Ovary (tissue), 9 donors: ENCODE data around the gene CEP126. TPM values are rescaled to one million over a fixed set of nuclear protein-coding genes. Genes with fewer than 3 reads are reported as not detected.
"Not testable (repeated sequence)": the region's sequence is repeated elsewhere in the genome, so short reads cannot be mapped to it uniquely, and the experiment has no call there.

ENCODE experiments used
- DNase-seq, 5 donors: peaks; one replicate each; pipeline ENCODE4 v3.0.0-alpha.2; 2019 to 2020
- H3K27ac ChIP-seq, 2 donors: fragments of 200-600 bp; one replicate each; pipeline versions ENCODE4 v1.5.1 to v1.8.0; 2019 to 2022
- H3K27me3 ChIP-seq: fragments of 200-600 bp; one replicate; pipeline ENCODE4 v1.8.0; 2022
- H3K36me3 ChIP-seq: fragments of 200-600 bp; sonication (generic); one replicate; pipeline ENCODE4 v1.5.1; 2019
- H3K4me1 ChIP-seq: one replicate; pipeline ENCODE4 v1.8.1; 2013; ENCODE audit warnings: mild to moderate bottlenecking, moderate library complexity; ENCODE audit not compliant: insufficient read depth
- H3K4me3 ChIP-seq: fragments of 200-600 bp; sonication (generic); one replicate; pipeline ENCODE4 v1.5.1; 2017
- H3K9me3 ChIP-seq, 2 donors: fragments of 200-600 bp in 1 of 2; sonication (generic) in 1 of 2; one replicate each; pipeline versions ENCODE4 v1.5.1 to v1.8.1; 2013 to 2019; ENCODE audit warnings: mild to moderate bottlenecking in 1 of 2, moderate library complexity in 1 of 2
- CTCF ChIP-seq, 3 donors: fragments of 450-650 bp in 2 of 3; fragments of 200-600 bp in 1 of 3; IDR thresholded peaks; one replicate each; pipeline versions ENCODE4 v1.5.1 to v1.8.0; 2016 to 2022; ENCODE audit warnings: antibody characterized with exemption in 3 of 3, mild to moderate bottlenecking in 1 of 3
- EP300 ChIP-seq: sonication (generic); formaldehyde crosslinking; IDR thresholded peaks from one replicate; pipeline ENCODE4 v1.6.1; 2017; ENCODE audit warnings: antibody characterized with exemption
- POLR2A ChIP-seq: fragments of 450-650 bp; IDR thresholded peaks from one replicate; pipeline ENCODE4 v1.6.1; 2017; ENCODE audit warnings: antibody characterized with exemption, mild to moderate bottlenecking, moderate library complexity
- WGBS, 3 donors: extraction: QIAGEN DNeasy Blood & Tissue Kit in 1 of 3; methylation state at CpG; one replicate each; pipeline versions ENCODE4 v1.1.5 to v1.1.7; 2013 to 2017; 5-methylcytosine and 5-hydroxymethylcytosine counted together
- intact Hi-C, 4 donors: fragments of 100-400 bp; cut with DNase I; formaldehyde crosslinking; loops; one replicate each; pipeline versions ENCODE4 v1.11.0 to v1.15.1; 2022 to 2023
- polyA plus RNA-seq, 2 donors: library from polyadenylated mRNA; stranded (reverse); fragments of 200-250 nt in 1 of 2; fragments of 350-450 nt in 1 of 2; fragmentation: Illumina TruSeq in 1 of 2; extraction: RNeasy Lipid Tissue Mini Kit (QIAGEN cat#74804) in 1 of 2; gene quantifications; one replicate each; pipeline ENCODE4 v1.2.3, GENCODE V29; 2013 to 2014
- total RNA-seq, 7 donors: library from RNA; depleted of rRNA in 2 of 7; stranded (reverse); fragments of >200 nt in 2 of 7; fragmentation: NEBNext Ultra II Directional in 3 of 7; extraction: Animal tissue kit (Norgen Biotek cat#: 25700) in 3 of 7; gene quantifications; one replicate each; pipeline versions ENCODE4 v1.1.0 to v1.2.4, GENCODE V29; 2016 to 2023
- donor health status: DM: no; HTN: no; CAD: no; lungs with moderate emphysema.
- donor health status: DM: no; HTN: no; CAD: no.
- donor health status: Bipolar disorder and iron deficiency.
- donor health status: DM: yes; HTN: yes; CAD: no.
- donor health status: DM: no; HTN: no; CAD: no.
- donor health status: DM: yes; HTN: yes; CAD: no.

The CEP126 gene
- total and polyA plus RNA-seq, 9 donors: 5.9 to 10.8 (median 9.4) TPM

- H3K27ac ChIP-seq: no peak overlapping the region
- no peak overlapping the region for H3K4me3 ChIP-seq
- H3K4me1 ChIP-seq: no peaks in the 10 kb centered on the region
- intact Hi-C loops: no loop called here
- no peaks in the 10 kb centered on the region for H3K27me3 ChIP-seq
- H3K9me3 ChIP-seq: no peaks in the 10 kb centered on the region
- no peak for DNase-seq
- WGBS, 3 donors: 89 to 96% (median 92%) methylated on average over 3 of the region's 3 CpGs
- no peaks in the 10 kb centered on the region for H3K36me3 ChIP-seq
- TF ChIP-seq CTCF (IDR thresholded peaks at IDR 0.05): no peak
- TF ChIP-seq POLR2A: no peak
- TF ChIP-seq EP300: no peak
Observed at GRCh38 chr11:101955278-101955677, 40.5 kb downstream of the CEP126 start.

- TF ChIP-seq EP300: no peak
- TF ChIP-seq POLR2A: no peak
- TF ChIP-seq CTCF (IDR thresholded peaks at IDR 0.05): no peak
- H3K4me1 ChIP-seq: no peaks in the 10 kb centered on the region
- DNase-seq: no peak
- 89 to 92% (median 91%) methylated on average over 5 of the region's 5 CpGs for WGBS, 3 donors
- H3K27me3 ChIP-seq: no peaks in the 10 kb centered on the region
- H3K9me3 ChIP-seq: no peaks in the 10 kb centered on the region
- no peak overlapping the region for H3K4me3 ChIP-seq
- intact Hi-C loops: no loop called here
- H3K36me3 ChIP-seq: no peaks in the 10 kb centered on the region
- no peak overlapping the region for H3K27ac ChIP-seq
Observed at GRCh38 chr11:101955701-101956100, 40.9 kb downstream of the CEP126 start.

- intact Hi-C loops: no loop called here
- no peak for DNase-seq
- Histone ChIP-seq H3K4me3 (no peak overlapping the region), H3K9me3 (no peaks in the 10 kb centered on the region), H3K27me3 (no peaks in the 10 kb centered on the region), H3K4me1 (no peaks in the 10 kb centered on the region), H3K36me3 (no peaks in the 10 kb centered on the region), H3K27ac (no peak overlapping the region)
- 82 to 100% (median 89%) methylated on average over 1 of the region's 1 CpG for WGBS, 3 donors
- no peak for TF ChIP-seq CTCF (IDR thresholded peaks at IDR 0.05)
- TF ChIP-seq EP300: no peak
- TF ChIP-seq POLR2A: no peak
Observed at GRCh38 chr11:101960231-101960630, 45.4 kb downstream of the CEP126 start.

GRCh38 chr11:101964200-101964599 lies 49.4 kb downstream of the CEP126 start:
- H3K36me3 ChIP-seq, intact Hi-C loops, H3K4me1 ChIP-seq, H3K9me3 ChIP-seq, H3K27me3 ChIP-seq, DNase-seq, H3K27ac ChIP-seq, H3K4me3 ChIP-seq: not testable (repeated sequence)
- WGBS, 3 donors: 93 to 98% (median 97%) methylated on average over 10 of the region's 10 CpGs

GRCh38 chr11:101974255-101974654 lies 59.4 kb downstream of the CEP126 start:
- intact Hi-C loops: loop anchor here in 1 of 4 donors (10.0 kb wide), 1 partner anchor 109 kb away; no protein-coding TSS in a partner anchor

More at GRCh38 chr11:101974255-101974654, 59.4 kb downstream of the CEP126 start:
- no peak overlapping the region for H3K4me3 ChIP-seq
- no peak for DNase-seq
- 6 to 17% (median 13%) methylated on average over 2 of the region's 2 CpGs for WGBS, 3 donors
- H3K27me3 ChIP-seq: no peaks in the 10 kb centered on the region
- no peaks in the 10 kb centered on the region for H3K4me1 ChIP-seq
- no peaks in the 10 kb centered on the region for H3K36me3 ChIP-seq
- no peak overlapping the region for H3K27ac ChIP-seq
- H3K9me3 ChIP-seq: no peaks in the 10 kb centered on the region
- TF ChIP-seq CTCF (IDR thresholded peaks at IDR 0.05): no peak
